Upper lobe of left lung (tissue), 6 donors: ENCODE measurements around the gene PDLIM5. TPM values are rescaled to one million over a fixed set of nuclear protein-coding genes. Genes with fewer than 3 reads are reported as not detected.

ENCODE experiments used
- ATAC-seq, 2 donors: fragments of 200-7000 bp; cut with Tn5 transposase; one replicate each; pipeline ENCODE4 v1.9.1; 2022; ENCODE audit warnings: mild to moderate bottlenecking in 2 of 2, moderate library complexity in 2 of 2; ENCODE audit not compliant: low FRiP score in 2 of 2
- DNase-seq, 2 donors: peaks; one replicate each; pipeline ENCODE4 v3.0.0-alpha.2; 2019 to 2020
- H3K27ac ChIP-seq, 4 donors: fragments of 200-600 bp; sonication (generic); one replicate each; pipeline ENCODE4 v1.5.1; 2016 to 2019
- H3K27me3 ChIP-seq, 4 donors: fragments of 200-600 bp; sonication (generic); one replicate each; pipeline ENCODE4 v1.5.1; 2017 to 2019
- H3K36me3 ChIP-seq, 4 donors: fragments of 200-600 bp; sonication (generic); one replicate each; pipeline ENCODE4 v1.5.1; 2016 to 2019
- H3K4me1 ChIP-seq, 4 donors: fragments of 200-600 bp; sonication (generic); one replicate each; pipeline ENCODE4 v1.5.1; 2018 to 2019
- H3K4me3 ChIP-seq, 4 donors: fragments of 200-600 bp; sonication (generic); one replicate each; pipeline ENCODE4 v1.5.1; 2017 to 2019; ENCODE audit warnings: mild to moderate bottlenecking in 2 of 4, moderate library complexity in 1 of 4
- H3K9me3 ChIP-seq, 4 donors: fragments of 200-600 bp; sonication (generic); one replicate each; pipeline ENCODE4 v1.5.1; 2018 to 2019
- EP300 ChIP-seq, 4 donors: sonication (generic); formaldehyde crosslinking; IDR thresholded peaks; one replicate each; pipeline ENCODE4 v1.5.1; 2017; ENCODE audit warnings: antibody characterized with exemption in 4 of 4, control low read depth in 2 of 4
- POLR2A ChIP-seq, 4 donors: fragments of 450-650 bp; IDR thresholded peaks; one replicate each; pipeline ENCODE4 v1.5.1; 2016 to 2017; ENCODE audit warnings: antibody characterized with exemption in 4 of 4, mild to moderate bottlenecking in 2 of 4
- POLR2AphosphoS5 ChIP-seq, 2 donors: sonication (generic); formaldehyde crosslinking; IDR thresholded peaks; one replicate each; pipeline ENCODE4 v1.5.1; 2017; ENCODE audit warnings: antibody characterized with exemption in 2 of 2
- WGBS, 2 donors: methylation state at CpG; one replicate each; pipeline ENCODE4 v1.1.5; 2017 to 2018; 5-methylcytosine and 5-hydroxymethylcytosine counted together
- total RNA-seq, 6 donors: library from RNA; depleted of rRNA in 4 of 6; stranded (reverse); fragments of >200 nt in 4 of 6; gene quantifications; one replicate each; pipeline versions ENCODE4 v1.1.0 to v1.2.1, GENCODE V29; 2016 to 2021
- TF ChIP-seq, protein P1 (sequence below), 6 experiments: fragments of 450-650 bp in 4 of 6; fragments of 200-600 bp in 2 of 6; sonication (generic) in 2 of 6; IDR thresholded peaks; one replicate each; pipeline ENCODE4 v1.5.1; 2016 to 2019; ENCODE audit warnings: antibody characterized with exemption in 6 of 6
- donor health status: DM: no; HTN: no; CAD: no; lungs with moderate emphysema.
- donor health status: DM: no; HTN: yes; CAD: no; lungs with severe emphysema.

PDLIM5 gene
- total RNA-seq, 6 donors from 2014 or later = 24.1 to 105 (median 73.0) TPM

DNA sequence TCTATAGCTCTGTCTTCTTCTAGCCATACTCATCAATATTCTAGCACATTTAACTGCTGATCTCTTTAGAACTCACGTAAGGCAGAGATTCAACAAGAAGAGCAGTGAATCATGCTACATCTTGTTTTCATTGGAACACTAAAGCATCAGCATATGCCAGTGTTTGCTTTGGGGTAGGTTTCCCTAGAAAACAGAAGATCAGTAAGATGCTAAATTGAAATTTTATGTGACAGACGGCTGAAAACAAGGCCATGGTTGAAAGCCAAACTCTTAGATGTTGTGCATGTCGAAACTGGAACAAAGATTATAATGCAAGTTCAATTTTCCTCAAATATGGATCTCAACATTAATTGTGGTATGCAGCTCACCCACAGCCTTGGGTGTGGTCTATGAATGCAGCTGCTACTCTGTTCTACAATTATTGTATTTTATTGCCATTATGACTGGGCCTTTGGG is 107.6 kb downstream of the PDLIM5 start:
- DNase-seq = no peak
- Histone ChIP-seq H3K9me3 (no peaks in the 10 kb centered on the region), H3K4me1 (peaks cover 0 to 14% (median 10%) of the 10 kb centered on the region in 4 donors), H3K27ac (no peak overlapping the region), H3K4me3 (no peak overlapping the region), H3K27me3 (no peaks in the 10 kb centered on the region), H3K36me3 (no peaks in the 10 kb centered on the region)
- peak in 1 of 2 donors; percentile 25 for ATAC-seq
- TF ChIP-seq POLR2AphosphoS5 (IDR thresholded peaks at IDR 0.05) (no peak), EP300 (IDR thresholded peaks at IDR 0.05) (no peak), POLR2A (IDR thresholded peaks at IDR 0.05) (no peak)
- TF ChIP-seq, protein P1, sequence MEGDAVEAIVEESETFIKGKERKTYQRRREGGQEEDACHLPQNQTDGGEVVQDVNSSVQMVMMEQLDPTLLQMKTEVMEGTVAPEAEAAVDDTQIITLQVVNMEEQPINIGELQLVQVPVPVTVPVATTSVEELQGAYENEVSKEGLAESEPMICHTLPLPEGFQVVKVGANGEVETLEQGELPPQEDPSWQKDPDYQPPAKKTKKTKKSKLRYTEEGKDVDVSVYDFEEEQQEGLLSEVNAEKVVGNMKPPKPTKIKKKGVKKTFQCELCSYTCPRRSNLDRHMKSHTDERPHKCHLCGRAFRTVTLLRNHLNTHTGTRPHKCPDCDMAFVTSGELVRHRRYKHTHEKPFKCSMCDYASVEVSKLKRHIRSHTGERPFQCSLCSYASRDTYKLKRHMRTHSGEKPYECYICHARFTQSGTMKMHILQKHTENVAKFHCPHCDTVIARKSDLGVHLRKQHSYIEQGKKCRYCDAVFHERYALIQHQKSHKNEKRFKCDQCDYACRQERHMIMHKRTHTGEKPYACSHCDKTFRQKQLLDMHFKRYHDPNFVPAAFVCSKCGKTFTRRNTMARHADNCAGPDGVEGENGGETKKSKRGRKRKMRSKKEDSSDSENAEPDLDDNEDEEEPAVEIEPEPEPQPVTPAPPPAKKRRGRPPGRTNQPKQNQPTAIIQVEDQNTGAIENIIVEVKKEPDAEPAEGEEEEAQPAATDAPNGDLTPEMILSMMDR (IDR thresholded peaks at IDR 0.05) = no peak
- 93 to 95% methylated on average over 3 of the region's 3 CpGs for WGBS, 2 donors

DNA sequence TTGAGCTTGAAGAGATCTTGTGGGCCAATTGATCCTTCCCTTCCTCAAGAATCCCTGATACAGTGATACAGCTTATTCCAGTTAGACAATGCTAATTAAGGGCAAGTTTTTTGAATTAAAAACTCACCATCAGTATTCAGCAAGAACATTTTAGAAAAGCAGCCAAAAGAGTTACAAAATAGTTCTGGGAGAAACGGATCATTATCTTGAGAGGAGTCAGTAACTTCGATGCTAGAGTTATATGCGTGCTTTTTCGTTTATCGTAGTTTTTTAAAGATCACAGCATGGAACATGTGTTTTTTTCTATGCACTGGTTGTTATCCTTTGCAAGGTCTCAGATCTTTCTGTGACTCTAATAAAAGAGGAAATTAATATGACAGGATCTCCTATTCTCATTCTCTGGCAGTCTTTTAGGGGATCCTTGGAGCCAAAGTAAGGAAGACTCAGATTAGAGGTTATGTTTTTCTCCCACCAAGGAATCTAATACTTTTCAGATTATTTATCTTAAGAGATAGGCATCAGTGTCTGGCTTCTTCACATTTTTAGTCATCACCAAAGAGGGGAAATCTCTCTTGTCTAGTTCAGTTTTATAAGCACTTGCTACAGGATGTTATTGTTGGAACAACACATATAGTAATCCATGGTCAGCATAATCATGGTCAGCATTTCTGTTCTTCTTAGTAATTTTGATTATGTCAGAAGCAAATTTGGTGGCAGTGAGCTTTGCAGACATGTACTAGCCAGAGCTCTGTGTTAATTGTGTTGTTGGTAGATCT is 109.7 kb downstream of the PDLIM5 start:
- no peak overlapping the region for H3K27ac ChIP-seq
- no peak overlapping the region for H3K4me3 ChIP-seq
- TF ChIP-seq, protein P1 (IDR thresholded peaks at IDR 0.05) = no peak
- no peak for TF ChIP-seq POLR2AphosphoS5 (IDR thresholded peaks at IDR 0.05)
- no peak for TF ChIP-seq EP300 (IDR thresholded peaks at IDR 0.05)
- TF ChIP-seq POLR2A (IDR thresholded peaks at IDR 0.05) = no peak
- no peaks in the 10 kb centered on the region for H3K27me3 ChIP-seq
- H3K4me1 ChIP-seq = peaks cover 0 to 14% (median 10%) of the 10 kb centered on the region in 4 donors
- H3K36me3 ChIP-seq = no peaks in the 10 kb centered on the region
- ATAC-seq (peak in 1 of 2 donors; percentile 70), DNase-seq (no peak)
- WGBS, 2 donors = 56 to 68% methylated on average over 5 of the region's 5 CpGs
- H3K9me3 ChIP-seq = no peaks in the 10 kb centered on the region

DNA sequence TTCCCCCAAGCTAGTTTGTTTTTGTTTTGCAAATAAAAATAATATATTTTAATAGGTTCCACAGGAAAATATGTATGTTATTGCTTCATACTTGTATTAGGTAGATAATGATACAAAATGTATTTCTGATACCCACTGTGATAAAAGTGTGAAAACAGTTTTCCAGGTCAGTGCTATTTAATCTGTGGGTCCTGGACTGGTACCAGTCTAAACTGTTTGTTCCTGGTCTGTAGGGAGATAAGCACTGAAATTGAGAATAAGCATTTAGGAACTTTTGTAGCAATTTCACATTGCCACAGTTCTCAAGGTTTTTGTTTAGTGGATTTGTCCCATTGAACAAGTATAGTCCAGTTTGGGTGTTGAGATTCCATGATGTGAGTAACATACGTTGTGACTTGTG is 110.5 kb downstream of the PDLIM5 start:
- H3K9me3 ChIP-seq = no peaks in the 10 kb centered on the region
- no peaks in the 10 kb centered on the region for H3K36me3 ChIP-seq
- H3K27ac ChIP-seq = no peak overlapping the region
- H3K27me3 ChIP-seq = no peaks in the 10 kb centered on the region
- H3K4me1 ChIP-seq = peaks cover 0 to 14% (median 10%) of the 10 kb centered on the region in 4 donors
- TF ChIP-seq POLR2A (IDR thresholded peaks at IDR 0.05) (no peak), EP300 (IDR thresholded peaks at IDR 0.05) (no peak), POLR2AphosphoS5 (IDR thresholded peaks at IDR 0.05) (no peak)
- TF ChIP-seq, protein P1 (IDR thresholded peaks at IDR 0.05) = no peak
- 65 to 91% methylated on average over 1 of the region's 1 CpG for WGBS, 2 donors
- H3K4me3 ChIP-seq = no peak overlapping the region
- ATAC-seq (no peak), DNase-seq (no peak)

DNA sequence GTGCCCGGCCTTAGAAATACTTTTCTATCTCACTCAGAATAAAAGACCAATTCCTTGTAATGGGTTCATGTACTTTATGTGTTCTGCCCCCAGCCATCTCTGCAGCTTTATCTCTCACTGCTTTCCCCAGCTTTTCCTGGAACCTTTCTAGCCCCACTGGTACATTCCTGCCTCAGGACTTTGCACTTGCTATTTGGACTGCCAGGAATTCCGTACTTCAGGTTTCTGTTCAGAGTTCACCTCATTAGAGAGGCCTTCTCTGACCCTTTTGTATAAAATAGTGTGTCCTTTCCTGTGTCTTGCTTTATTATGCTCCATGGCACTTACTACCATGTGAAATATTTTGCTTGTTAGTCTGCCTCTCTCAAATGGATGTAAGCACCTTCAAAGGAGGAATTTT is 112.5 kb downstream of the PDLIM5 start:
- DNase-seq = no peak
- H3K27ac ChIP-seq = no peak overlapping the region

More for the DNA sequence above, 112.5 kb downstream of the PDLIM5 start:
- no peak overlapping the region for H3K4me3 ChIP-seq
- H3K36me3 ChIP-seq = no peaks in the 10 kb centered on the region
- no peaks in the 10 kb centered on the region for H3K27me3 ChIP-seq
- 84 to 96% methylated on average over 2 of the region's 2 CpGs for WGBS, 2 donors
- TF ChIP-seq POLR2AphosphoS5 (IDR thresholded peaks at IDR 0.05) (no peak), POLR2A (IDR thresholded peaks at IDR 0.05) (no peak)
- TF ChIP-seq, protein P1 (IDR thresholded peaks at IDR 0.05) = no peak
- H3K4me1 ChIP-seq = peaks cover 0 to 14% (median 12%) of the 10 kb centered on the region in 4 donors
- H3K9me3 ChIP-seq = no peaks in the 10 kb centered on the region
- no peak for ATAC-seq
